Heart left ventricle (tissue), 13 donors: ENCODE results near the gene KCNQ1.

Experiments
- CTCF ChIP-seq, 12 donors: fragments of 200-600 bp; sonication (generic) in 4 of 12; IDR thresholded peaks; one replicate each; pipeline versions ENCODE4 v1.5.0 to v1.8.0; 2018 to 2022; ENCODE audit warnings: antibody characterized with exemption in 12 of 12, mild to moderate bottlenecking in 5 of 12
- POLR2A ChIP-seq, 2 donors: fragments of 450-650 bp; IDR thresholded peaks; one replicate each; pipeline ENCODE4 v1.6.1; 2017; ENCODE audit warnings: antibody characterized with exemption in 2 of 2, mild to moderate bottlenecking in 2 of 2, moderate library complexity in 2 of 2
- donor health status: ischemic (EF 13 %, LVEDD 7.1; RV severe dilation, severe dysfunction).
- donor health status: DM: no; HTN: yes; CAD: no.
- donor health status: DM: no; HTN: no; CAD: no.
- donor health status: ischemic (EF 25% LVEDD 6.9; RV normal size, moderate dysfunction).
- donor health status: ischemic (EF 25% LVEDD 5.7; RV mildly dilated, moderate dysfunction).
- donor health status: ischemic (EF 35%, LVEDD 5.7; RV mildly dilated, moderate dysfunction).
- donor health status: nonischemic (EF 11% LVEDD 7.7; RV severe dilation, severe dysfunction).
- donor health status: DM: yes; HTN: yes; CAD: no.
- donor health status: PGD.
- donor health status: ischemic (EF 29% LVEDD 5.4; RV normal size, mild dysfunction).
- donor health status: nonischemic (EF 23%, LVEDD 6.1; RV moderate dilation, normal function).

- no peak for TF ChIP-seq CTCF (IDR thresholded peaks at IDR 0.05)
- no peak for TF ChIP-seq POLR2A (IDR thresholded peaks at IDR 0.05)
Measured at GRCh38 chr11:2553198-2553597, 108.4 kb downstream of the KCNQ1 start.
